Renal pelvis (tissue), 4 donors: ENCODE results near the gene MAJIN. TPM values are rescaled to one million over a fixed set of nuclear protein-coding genes. Genes with fewer than 3 reads are reported as not detected.
A peak's percentile ranks its signal among the peaks of the same experiment; 100 is the strongest.
"Not testable (repeated sequence)": the region's sequence is repeated elsewhere in the genome, so short reads cannot be mapped to it uniquely, and the experiment has no call there.

ENCODE experiments used
- DNase-seq: peaks from one replicate; pipeline ENCODE4 v3.0.0-alpha.2; 2013
- polyA plus RNA-seq, 3 donors: library from polyadenylated mRNA; unstranded; fragments of 120-200 nt; gene quantifications; one replicate each; pipeline ENCODE4 v1.2.1, GENCODE V29; 2013; ENCODE audit not compliant: insufficient read length in 3 of 3

MAJIN gene
- polyA plus RNA-seq, 3 donors: 1.0 to 1.4 (median 1.3) TPM

- DNase-seq: peak; percentile 62
Measured at GRCh38 chr11:64990222-64990923, 18.5 kb upstream of the MAJIN start.

- DNase-seq: no peak
Measured at GRCh38 chr11:64989416-64989815, 17.5 kb upstream of the MAJIN start.

DNA sequence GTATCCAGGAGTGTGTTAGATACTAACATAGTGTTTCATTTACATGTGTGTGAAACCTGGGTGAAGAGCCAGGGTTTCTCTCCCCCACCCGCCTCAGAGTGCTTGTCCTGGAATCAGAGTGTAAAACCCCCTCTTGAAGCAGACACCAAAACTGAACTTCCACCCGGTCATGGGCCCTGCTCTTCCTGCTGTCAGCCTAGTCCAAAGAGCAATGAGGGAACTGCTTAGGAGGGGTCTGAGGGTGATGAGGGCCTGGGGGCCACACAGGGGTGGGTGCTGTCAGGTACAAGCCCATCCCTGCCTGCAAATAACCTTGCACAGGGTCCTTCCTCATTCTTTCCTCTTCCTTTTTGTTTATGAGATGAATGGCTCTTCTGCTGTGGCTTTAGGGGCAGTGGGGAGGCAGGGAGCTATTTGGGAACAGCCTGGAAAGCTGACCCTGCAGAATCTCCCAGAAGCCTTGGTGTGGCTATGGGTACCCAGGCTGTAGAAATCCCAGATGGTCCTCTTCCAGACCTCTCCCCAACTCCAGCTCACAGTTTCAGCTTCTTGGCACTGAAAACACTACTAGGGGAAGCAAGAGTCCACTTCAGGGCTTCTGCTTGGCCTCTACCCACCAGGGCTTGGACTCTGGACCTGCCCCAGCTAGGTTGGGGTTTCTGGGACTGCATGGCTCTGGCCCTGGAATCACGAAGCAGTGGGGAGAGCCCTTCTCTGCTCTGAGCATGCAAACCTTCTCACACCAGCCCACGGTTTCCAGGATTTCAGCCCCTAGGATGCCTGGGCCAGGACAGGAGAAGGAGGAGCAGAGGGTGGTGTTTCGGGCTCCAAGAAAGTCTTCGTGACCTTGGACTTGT lies 16.3 kb upstream of the MAJIN start:
- DNase-seq: no peak

GRCh38 chr11:64983339-64983738 lies 11.4 kb upstream of the MAJIN start:
- not testable (repeated sequence) for DNase-seq

GRCh38 chr11:64976651-64977050 lies 4.7 kb upstream of the MAJIN start:
- no peak for DNase-seq

DNA sequence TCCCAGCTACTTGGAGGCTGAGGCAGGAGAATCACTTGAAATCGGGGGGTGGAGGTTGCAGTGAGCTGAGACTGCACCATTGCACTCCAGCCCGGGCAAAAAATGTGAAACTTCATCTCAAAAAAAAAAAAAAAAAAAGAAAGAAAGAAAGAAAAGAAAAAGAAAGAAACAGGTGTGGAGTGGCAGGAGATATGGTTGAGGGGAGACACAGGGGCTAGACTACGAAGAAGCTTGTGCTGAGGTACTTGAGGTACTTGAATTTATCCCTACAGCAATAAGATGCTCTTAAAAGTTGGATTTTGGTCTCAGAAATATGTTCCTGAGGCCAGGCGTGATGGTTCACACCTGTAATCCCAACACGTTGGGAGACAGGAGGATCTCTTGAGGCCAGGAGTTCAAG lies 2.2 kb upstream of the MAJIN start:
- no peak for DNase-seq

GRCh38 chr11:64970731-64971151 lies 1.2 kb downstream of the MAJIN start:
- DNase-seq: no peak

GRCh38 chr11:64969209-64969608 lies 2.7 kb downstream of the MAJIN start:
- DNase-seq: no peak

GRCh38 chr11:64967375-64967774 lies 4.5 kb downstream of the MAJIN start:
- DNase-seq: no peak

GRCh38 chr11:64963072-64963631 lies 8.8 kb downstream of the MAJIN start:
- DNase-seq: no peak

DNA sequence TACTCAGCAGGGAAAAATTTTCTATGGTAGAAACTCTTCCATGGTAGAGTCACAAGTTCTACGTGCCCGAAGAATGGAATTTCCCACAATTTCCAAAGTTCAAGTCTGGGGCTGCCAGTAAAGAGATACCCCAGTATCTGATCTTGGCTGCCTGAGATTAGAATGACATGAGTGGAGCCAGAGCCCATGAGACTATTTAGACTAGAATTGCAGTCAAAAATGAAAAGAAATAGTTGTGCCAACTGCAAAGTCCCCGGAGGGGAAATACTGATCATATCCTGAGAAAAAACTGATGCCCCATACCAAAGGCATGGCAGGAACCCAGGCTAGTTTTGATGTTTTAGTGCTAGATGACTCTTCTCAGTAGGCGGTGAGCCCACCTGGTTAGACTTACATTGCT lies 11.2 kb downstream of the MAJIN start:
- no peak for DNase-seq

DNA sequence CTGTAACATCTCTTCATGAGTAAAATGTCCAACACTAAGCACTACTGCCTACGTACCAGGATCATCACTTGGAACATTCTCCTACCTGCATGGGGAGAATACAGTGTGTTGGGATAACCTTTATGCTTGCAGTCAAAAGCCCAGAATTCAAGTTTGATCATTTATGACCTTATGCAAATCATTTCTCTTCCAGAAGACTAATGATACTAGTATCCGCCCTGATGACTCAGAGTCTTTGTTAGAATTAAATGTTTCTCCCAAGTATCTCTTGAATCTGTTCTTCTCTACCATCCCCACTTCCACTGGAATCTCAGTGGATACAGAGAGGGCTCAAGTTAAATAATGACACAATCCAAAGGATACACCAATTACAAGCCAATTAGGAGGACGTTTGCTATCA lies 12.4 kb downstream of the MAJIN start:
- no peak for DNase-seq

- DNase-seq: no peak
Measured at GRCh38 chr11:64954201-64954600, 17.7 kb downstream of the MAJIN start.

DNA sequence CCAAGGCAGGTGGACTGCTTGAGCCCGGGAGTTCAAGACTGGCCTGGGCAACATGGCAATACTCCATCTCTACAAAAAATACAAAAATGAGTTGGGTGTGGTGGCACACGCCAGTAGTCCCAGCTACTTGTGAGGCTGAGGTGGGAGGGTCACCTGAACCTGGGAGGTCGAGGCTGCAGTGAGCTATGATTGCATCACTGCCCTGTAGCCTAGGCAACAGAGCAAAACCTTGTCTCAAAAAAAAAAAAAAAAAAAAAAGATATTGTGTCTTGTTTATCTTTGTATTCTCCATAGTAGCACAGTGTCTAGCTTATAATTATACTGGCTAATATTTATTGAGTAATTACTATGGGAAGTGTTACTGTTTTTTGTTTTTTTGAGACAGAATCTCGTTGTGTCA lies 20.4 kb downstream of the MAJIN start:
- DNase-seq: no peak

DNA sequence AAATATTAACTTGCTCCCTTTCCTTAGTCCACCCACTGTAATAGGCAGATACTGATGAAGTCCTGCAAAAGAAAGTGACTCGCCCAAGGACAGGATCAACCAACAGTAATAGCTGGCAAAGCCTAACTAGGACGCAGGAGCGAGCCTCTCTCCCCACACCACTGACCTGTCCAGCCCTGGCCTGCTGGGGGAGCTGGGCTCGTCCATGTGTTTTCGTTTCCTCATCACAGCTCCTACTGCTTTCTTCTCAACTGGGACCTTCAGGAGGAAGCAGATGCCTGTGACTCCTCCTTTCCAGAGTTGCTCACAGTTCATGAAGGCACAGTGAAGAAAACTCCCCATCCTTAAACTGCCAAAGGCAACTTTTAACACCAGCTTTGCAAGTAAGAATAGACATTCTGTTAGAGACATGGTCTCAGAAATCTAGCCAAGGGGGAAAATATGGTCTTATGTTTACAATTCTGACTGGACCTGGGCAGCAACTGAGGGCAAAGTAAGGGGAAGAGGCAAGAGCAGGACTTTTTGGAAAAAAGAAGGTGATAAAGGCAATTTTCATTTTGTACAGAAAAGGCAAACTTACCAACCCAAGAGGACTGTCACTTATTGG lies 24.6 kb downstream of the MAJIN start:
- DNase-seq: no peak

- DNase-seq: no peak
Measured at GRCh38 chr11:64936539-64936938, 35.4 kb downstream of the MAJIN start.

- peak; percentile 60 for DNase-seq
Measured at GRCh38 chr11:64935359-64936081, 36.4 kb downstream of the MAJIN start, which contains the start of gene GPHA2. GPHA2 (minus strand) TSS chr11:64935893; CDS start chr11:64935460, 433 bp downstream.

DNA sequence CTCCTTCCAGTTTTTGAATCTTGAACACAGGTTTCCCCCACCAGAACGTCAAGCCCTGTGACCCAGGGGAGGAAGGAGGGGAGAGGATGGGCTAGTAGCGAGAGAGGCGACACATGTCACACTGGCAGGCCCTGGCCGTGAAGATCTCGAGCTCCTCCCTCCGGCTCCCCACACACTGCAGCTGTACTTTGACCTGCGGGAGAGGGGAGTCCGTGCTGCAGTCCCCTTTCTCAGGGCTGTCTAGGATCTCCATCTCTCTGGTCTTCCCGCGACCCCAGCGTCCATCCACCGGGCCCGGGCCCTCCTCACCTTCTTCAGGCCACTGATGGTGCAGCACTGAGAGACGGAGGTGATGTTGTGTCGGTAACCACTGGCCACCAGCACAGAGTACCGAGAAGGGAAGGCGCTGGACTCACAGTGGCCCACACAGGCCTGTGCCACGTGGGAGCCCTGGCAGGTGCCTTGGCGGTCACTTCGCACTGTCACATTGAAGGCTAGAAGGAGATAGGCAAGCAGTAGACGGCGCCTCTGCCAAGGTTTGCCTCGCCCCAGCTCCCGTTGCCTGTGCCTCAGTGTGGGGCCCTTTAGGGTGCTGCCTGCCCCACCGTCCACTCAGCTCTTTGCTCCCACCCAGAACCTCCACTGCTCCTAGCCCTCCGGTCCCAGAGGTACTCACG lies 37.1 kb downstream of the MAJIN start:
- DNase-seq: peak; percentile 19

GRCh38 chr11:64933935-64934681 lies 37.8 kb downstream of the MAJIN start:
- DNase-seq: no peak

- DNase-seq: no peak
Measured at GRCh38 chr11:64933213-64933934, 38.5 kb downstream of the MAJIN start.
